ENCODE results near the gene CTSZ. TPM values are rescaled to one million over a fixed set of nuclear protein-coding genes. Genes with fewer than 3 reads are reported as not detected.

The CTSZ gene
- total and polyA plus RNA-seq, 2 of the 8 experiments (the other 6 are each of a cell fraction or from before 2014, with no cell fraction given) = 32.8 to 34.0 TPM

DNA sequence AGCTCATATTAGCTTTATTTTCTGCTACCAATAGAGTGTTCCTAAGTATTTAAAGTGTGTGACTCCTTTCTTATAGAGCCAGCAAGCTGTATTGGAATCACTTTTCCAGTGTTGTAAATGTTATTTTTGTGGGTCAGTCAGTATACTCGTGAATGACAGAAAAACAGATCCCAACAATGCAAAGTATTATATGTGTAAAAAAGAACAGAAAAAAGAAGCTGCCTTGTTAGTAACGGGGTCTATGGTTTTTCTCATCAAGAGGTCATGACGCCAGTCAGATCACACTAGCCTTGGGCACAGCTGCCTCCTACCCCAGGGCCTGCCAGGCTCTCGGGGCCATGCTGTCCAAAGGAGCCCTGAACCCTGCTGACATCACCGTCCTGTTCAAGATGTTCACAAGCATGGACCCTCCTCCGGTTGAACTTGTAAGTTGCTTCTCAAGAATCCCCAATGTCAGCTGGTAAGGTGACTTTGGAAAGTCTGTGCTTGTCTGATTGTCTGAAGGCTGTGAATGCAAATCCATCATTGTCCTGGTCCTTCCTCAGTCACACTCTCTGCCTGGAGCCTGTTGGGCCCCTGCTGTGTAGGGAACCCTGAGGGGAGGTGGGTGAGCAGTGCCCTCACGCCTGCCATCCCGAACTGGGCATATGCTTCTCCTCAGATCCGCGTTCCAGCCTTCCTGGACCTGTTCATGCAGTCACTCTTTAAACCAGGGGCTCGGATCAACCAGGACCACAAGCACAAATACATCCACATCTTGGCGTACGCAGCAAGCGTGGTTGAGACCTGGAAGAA is 16.2 kb downstream of the CTSZ start:
- no peak for DNase-seq (ENCODE audit: low read depth in 1 of 2, low spot score in 2 of 2)
- Histone ChIP-seq H3K4me2 (ENCODE audit: insufficient read depth in 1 of 2, low read depth in 2 of 2, low read length in 2 of 2) (no peak overlapping the region), H2BK20ac (ENCODE audit: low read length) (no peak overlapping the region), H2AK5ac (ENCODE audit: low read depth, low read length) (no peak overlapping the region), H3K36me3 (ENCODE audit: control insufficient read depth in 2 of 4, insufficient read depth in 4 of 4, low read length in 3 of 4) (peaks cover 38 to 87% (median 75%) of the 10 kb centered on the region in 4 experiments), H3K18ac (ENCODE audit: extremely low read depth, low read length) (no peak overlapping the region), H3K4me3 (ENCODE audit: extremely low read depth in 1 of 4, insufficient read depth in 2 of 4, low read depth in 3 of 4, low read length in 4 of 4) (no peak overlapping the region), H2BK120ac (replicated peaks; ENCODE audit: low read depth, low read length) (no peak overlapping the region), H3K4ac (replicated peaks; ENCODE audit: insufficient read length, low read depth, low read length) (no peak overlapping the region), H4K91ac (replicated peaks; ENCODE audit: insufficient read length, low read length) (no peak overlapping the region), H3K56ac (replicated peaks; ENCODE audit: insufficient read length, low read depth, low read length) (no peak overlapping the region), H4K20me1 (replicated peaks in 1 of 2; ENCODE audit: control insufficient read depth in 1 of 2, insufficient read depth in 2 of 2, low read length in 2 of 2) (peaks cover 0 to 14% of the 10 kb centered on the region in 2 experiments), H3K23me2 (ENCODE audit: low read depth, low read length) (no peaks in the 10 kb centered on the region), H3K27me3 (replicated peaks in 1 of 4; ENCODE audit: control insufficient read depth in 3 of 4, extremely low read depth in 1 of 4, insufficient read depth in 3 of 4, low read length in 3 of 4) (no peaks in the 10 kb centered on the region), H2AFZ (ENCODE audit: low read length) (no peak overlapping the region), H2BK5ac (ENCODE audit: low read depth, low read length) (no peak overlapping the region), H2BK12ac (ENCODE audit: low read depth, low read length) (no peak overlapping the region), H3K27ac (ENCODE audit: low read depth, low read length) (no peak overlapping the region), H3K4me1 (replicated peaks in 1 of 4; ENCODE audit: control insufficient read depth in 3 of 4, insufficient read depth in 4 of 4, low read length in 3 of 4) (no peaks in the 10 kb centered on the region), H4K8ac (ENCODE audit: extremely low read depth, insufficient read depth, low read length) (no peak overlapping the region), H3K9me3 (ENCODE audit: insufficient read depth in 2 of 2, low read depth in 1 of 2, low read length in 1 of 2) (no peaks in the 10 kb centered on the region), H3K23ac (ENCODE audit: insufficient read length) (no peak overlapping the region), H4K5ac (ENCODE audit: insufficient read length, low read depth, low read length) (no peak overlapping the region), H2BK15ac (ENCODE audit: low read length) (no peak overlapping the region), H3K79me1 (ENCODE audit: low read depth, low read length) (no peaks in the 10 kb centered on the region; the same call in 1 of the 2 replicates), H3K14ac (ENCODE audit: insufficient read length) (no peak overlapping the region), H3K79me2 (ENCODE audit: control insufficient read depth in 1 of 2, insufficient read depth in 2 of 2, low read length in 2 of 2) (0 out of 4 replicates have a peak, but pooled peaks cover 0 to 1% of the 10 kb centered on the region in 2 experiments), H3K9ac (replicated peaks in 1 of 4; ENCODE audit: extremely low read depth in 1 of 4, low read depth in 3 of 4, low read length in 3 of 4) (no peak overlapping the region)
- POLR2A ChIA-PET (ENCODE audit: partially characterized antibody) = interaction anchor here (0.9 to 1.2 kb wide), 4 partner anchors 9 to 18 kb away, joined by 3 to 4 read pairs (median 3); no protein-coding TSS in a partner anchor
- 88% methylated on average over 14 of the region's 14 CpGs; no CpG with 5 or more reads in 1 of the 2 experiments for WGBS, 2 experiments (ENCODE audit: extremely low coverage in 1 of 2, insufficient coverage in 1 of 2, insufficient read length in 1 of 2, insufficient replicate concordance in 2 of 2, low coverage in 1 of 2, low lambda C conversion rate in 2 of 2, missing lambda C conversion rate in 1 of 2)
- FAIRE-seq = no peak
- CTCF ChIA-PET (ENCODE audit: partially characterized antibody) = interaction anchor here (1.2 kb wide), 1 partner anchor 124 kb away, joined by 3 read pairs; no protein-coding TSS in a partner anchor
- no peak for TF ChIP-seq CEBPB (IDR thresholded peaks at IDR 0.05; ENCODE audit: low read depth, low read length)
- TF ChIP-seq EZH2 (IDR thresholded peaks at IDR 0.05; ENCODE audit: low read depth, low read length, severe bottlenecking) = no peak
- TF ChIP-seq CBX5 (IDR thresholded peaks at IDR 0.05; ENCODE audit: low read depth, low read length) = no peak
- TF ChIP-seq SAP30 (IDR thresholded peaks at IDR 0.05; ENCODE audit: insufficient read depth, insufficient replicate concordance, low read length) = no peak
- TF ChIP-seq TBP (IDR thresholded peaks at IDR 0.05; ENCODE audit: low read depth, low read length) = no peak
- TF ChIP-seq, protein P1, sequence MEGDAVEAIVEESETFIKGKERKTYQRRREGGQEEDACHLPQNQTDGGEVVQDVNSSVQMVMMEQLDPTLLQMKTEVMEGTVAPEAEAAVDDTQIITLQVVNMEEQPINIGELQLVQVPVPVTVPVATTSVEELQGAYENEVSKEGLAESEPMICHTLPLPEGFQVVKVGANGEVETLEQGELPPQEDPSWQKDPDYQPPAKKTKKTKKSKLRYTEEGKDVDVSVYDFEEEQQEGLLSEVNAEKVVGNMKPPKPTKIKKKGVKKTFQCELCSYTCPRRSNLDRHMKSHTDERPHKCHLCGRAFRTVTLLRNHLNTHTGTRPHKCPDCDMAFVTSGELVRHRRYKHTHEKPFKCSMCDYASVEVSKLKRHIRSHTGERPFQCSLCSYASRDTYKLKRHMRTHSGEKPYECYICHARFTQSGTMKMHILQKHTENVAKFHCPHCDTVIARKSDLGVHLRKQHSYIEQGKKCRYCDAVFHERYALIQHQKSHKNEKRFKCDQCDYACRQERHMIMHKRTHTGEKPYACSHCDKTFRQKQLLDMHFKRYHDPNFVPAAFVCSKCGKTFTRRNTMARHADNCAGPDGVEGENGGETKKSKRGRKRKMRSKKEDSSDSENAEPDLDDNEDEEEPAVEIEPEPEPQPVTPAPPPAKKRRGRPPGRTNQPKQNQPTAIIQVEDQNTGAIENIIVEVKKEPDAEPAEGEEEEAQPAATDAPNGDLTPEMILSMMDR (IDR thresholded peaks at IDR 0.05; ENCODE audit: control extremely low read depth in 1 of 3, insufficient read depth in 1 of 3, low read depth in 1 of 3, low read length in 3 of 3) = no peak
- no peak for TF ChIP-seq ZNF274 (IDR thresholded peaks at IDR 0.05; ENCODE audit: borderline replicate concordance, extremely low read depth, low read length)
- no peak for TF ChIP-seq NRF1 (IDR thresholded peaks at IDR 0.05; ENCODE audit: low read depth, low read length)
- TF ChIP-seq POU5F1 (IDR thresholded peaks at IDR 0.05; ENCODE audit: low read depth, low read length) = no peak
- TF ChIP-seq BACH1 (IDR thresholded peaks at IDR 0.05; ENCODE audit: low read length) = no peak

Measured in H1 (cell line).